Liver (tissue), 9 donors: ENCODE results near the gene ITGB6. TPM values are rescaled to one million over a fixed set of nuclear protein-coding genes. Genes with fewer than 3 reads are reported as not detected.

Experiments used
- DNase-seq: peaks from one replicate; pipeline ENCODE4 v3.0.0-alpha.2; 2017; ENCODE audit warnings: low spot score
- H3K27ac ChIP-seq, 2 donors: one replicate each; pipeline ENCODE4 v1.7.0; 2013; ENCODE audit warnings: inconsistent platforms in 2 of 2, low read length in 2 of 2, control low read depth in 1 of 2, low read depth in 1 of 2, mild to moderate bottlenecking in 1 of 2
- H3K27me3 ChIP-seq, 4 donors: one replicate each; pipeline versions ENCODE4 v1.6.1 to v1.7.0; 2013; ENCODE audit warnings: low read length in 3 of 4, inconsistent platforms in 1 of 4, mild to moderate bottlenecking in 1 of 4, moderate library complexity in 1 of 4; ENCODE audit not compliant: control insufficient read depth in 4 of 4, insufficient read depth in 4 of 4
- H3K36me3 ChIP-seq, 4 donors: one replicate each; pipeline versions ENCODE4 v1.6.1 to v1.7.0; 2013; ENCODE audit warnings: low read length in 3 of 4, mild to moderate bottlenecking in 3 of 4, low read depth in 1 of 4, moderate library complexity in 1 of 4; ENCODE audit not compliant: control insufficient read depth in 4 of 4, insufficient read depth in 3 of 4
- H3K4me1 ChIP-seq, 4 donors: one replicate each; pipeline versions ENCODE4 v1.6.1 to v1.7.0; 2013; ENCODE audit warnings: low read length in 3 of 4, mild to moderate bottlenecking in 3 of 4, moderate library complexity in 1 of 4; ENCODE audit not compliant: control insufficient read depth in 4 of 4, insufficient read depth in 4 of 4
- H3K4me3 ChIP-seq, 3 donors: one replicate each; pipeline versions ENCODE4 v1.6.1 to v1.7.0; 2013; ENCODE audit warnings: low read length in 3 of 3, control low read depth in 1 of 3, low read depth in 1 of 3, mild to moderate bottlenecking in 1 of 3
- H3K9ac ChIP-seq, 2 donors: one replicate each; pipeline ENCODE4 v1.7.0; 2013; ENCODE audit warnings: low read length in 2 of 2, mild to moderate bottlenecking in 2 of 2, moderate library complexity in 2 of 2, control low read depth in 1 of 2, low read depth in 1 of 2
- H3K9me3 ChIP-seq, 4 donors: one replicate each; pipeline versions ENCODE4 v1.6.1 to v1.7.0; 2013; ENCODE audit warnings: low read length in 3 of 4; ENCODE audit not compliant: control insufficient read depth in 4 of 4
- EGR1 ChIP-seq, 2 donors: IDR thresholded peaks; 2 replicates each; pipeline ENCODE4 v1.6.1; 2016 to 2018; ENCODE audit warnings: antibody characterized with exemption in 2 of 2, low read depth in 2 of 2
- FOXA1 ChIP-seq: IDR thresholded peaks from 2 replicates; pipeline ENCODE4 v1.6.1; 2016; ENCODE audit warnings: antibody characterized with exemption
- FOXA2 ChIP-seq: IDR thresholded peaks from 2 replicates; pipeline ENCODE4 v1.6.1; 2016; ENCODE audit warnings: antibody characterized with exemption
- GABPA ChIP-seq, 2 donors: IDR thresholded peaks in 1 of 2; conservative IDR thresholded peaks in 1 of 2; 2 replicates each; pipeline ENCODE4 v1.6.1; 2016; ENCODE audit warnings: antibody characterized with exemption in 2 of 2, mild to moderate bottlenecking in 1 of 2, moderate library complexity in 1 of 2
- HNF4A ChIP-seq, 2 donors: conservative IDR thresholded peaks; 2 replicates each; pipeline ENCODE4 v1.6.1; 2016; ENCODE audit warnings: antibody characterized with exemption in 2 of 2, mild to moderate bottlenecking in 2 of 2
- HNF4G ChIP-seq: IDR thresholded peaks from 2 replicates; pipeline ENCODE4 v1.6.1; 2016; ENCODE audit warnings: antibody characterized with exemption
- JUND ChIP-seq, 2 donors: IDR thresholded peaks; 2 replicates each; pipeline ENCODE4 v1.6.1; 2016; ENCODE audit warnings: antibody characterized with exemption in 2 of 2
- RAD21 ChIP-seq, 2 donors: IDR thresholded peaks; 2 replicates each; pipeline ENCODE4 v1.6.1; 2016; ENCODE audit warnings: antibody characterized with exemption in 2 of 2, mild to moderate bottlenecking in 2 of 2
- SP1 ChIP-seq: IDR thresholded peaks from 2 replicates; pipeline ENCODE4 v1.6.1; 2018; ENCODE audit warnings: antibody characterized with exemption, mild to moderate bottlenecking
- TAF1 ChIP-seq: conservative IDR thresholded peaks from 2 replicates; pipeline ENCODE4 v1.6.1; 2016; ENCODE audit warnings: antibody characterized with exemption, mild to moderate bottlenecking
- YY1 ChIP-seq: IDR thresholded peaks from 2 replicates; pipeline ENCODE4 v1.6.1; 2016; ENCODE audit warnings: antibody characterized with exemption, mild to moderate bottlenecking
- WGBS: extraction: QIAGEN DNeasy Blood & Tissue Kit; methylation state at CpG from one replicate; pipeline ENCODE4 v1.1.7; 2013; 5-methylcytosine and 5-hydroxymethylcytosine counted together
- polyA plus RNA-seq, 2 donors: library from polyadenylated mRNA; stranded (reverse) in 1 of 2; unstranded in 1 of 2; fragments of 200-250 nt in 1 of 2; fragments of >200 nt in 1 of 2; fragmentation: Nextera tagmentation in 1 of 2; extraction: Ambion mirVana in 1 of 2; gene quantifications; one replicate each; pipeline versions ENCODE4 v1.2.1 to v1.2.3, GENCODE V29; 2013 to 2015
- total RNA-seq, 2 donors: library from RNA; depleted of rRNA; stranded (reverse); fragments of >200 nt; gene quantifications; one replicate each; pipeline ENCODE4 v1.2.3, GENCODE V29; 2014
- TF ChIP-seq, protein P1 (sequence below): IDR thresholded peaks from 2 replicates; pipeline ENCODE4 v1.6.1; 2016; ENCODE audit warnings: antibody characterized with exemption
- TF ChIP-seq, protein P2 (sequence below): IDR thresholded peaks from 2 replicates; pipeline ENCODE4 v1.6.1; 2016; ENCODE audit warnings: antibody characterized with exemption
- TF ChIP-seq, protein P3 (sequence below): IDR thresholded peaks from 2 replicates; pipeline ENCODE4 v1.6.1; 2016; ENCODE audit warnings: antibody characterized with exemption
- TF ChIP-seq, protein P4 (sequence below): IDR thresholded peaks from 2 replicates; pipeline ENCODE4 v1.6.1; 2016; ENCODE audit warnings: antibody characterized with exemption, mild to moderate bottlenecking
- TF ChIP-seq, protein P5 (sequence below): fragments of 150-350 bp; IDR thresholded peaks from 2 replicates; pipeline ENCODE4 v1.5.1; 2017; ENCODE audit warnings: improper control_type of control experiment, low read depth, low read length; ENCODE audit not compliant: missing input control
- donor health status: healthy.
- donor health status: healthy.
- donor health status: healthy.
- donor health status: healthy.
- donor health status: healthy.

Gene ITGB6
- total and polyA plus RNA-seq, 4 donors = 0.03 to 0.10 (median 0.08) TPM; not detected in 1

DNA sequence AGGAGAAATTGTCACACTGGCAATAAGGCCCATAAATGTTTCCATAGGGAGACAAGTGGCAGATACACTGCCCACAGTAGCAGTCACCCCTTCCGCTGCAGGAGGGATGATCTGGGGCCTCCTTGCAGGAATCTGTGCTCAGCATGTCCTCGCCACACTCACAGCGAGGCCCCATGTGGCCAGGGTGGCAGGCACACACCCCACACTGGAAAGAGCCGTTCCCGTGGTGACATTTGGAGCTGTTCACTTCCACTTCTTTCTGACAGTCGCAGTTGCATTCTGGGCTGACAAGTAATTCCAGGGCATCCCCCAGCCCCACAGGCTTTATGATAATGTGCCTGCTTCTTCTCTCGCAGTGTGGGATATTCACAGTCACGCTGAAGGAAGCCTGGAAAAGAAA lies 62.6 kb downstream of the ITGB6 start:
- Histone ChIP-seq H3K4me1 (no peaks in the 10 kb centered on the region), H3K9me3 (no peaks in the 10 kb centered on the region), H3K9ac (no peak overlapping the region), H3K4me3 (no peak overlapping the region), H3K36me3 (no peaks in the 10 kb centered on the region), H3K27me3 (no peaks in the 10 kb centered on the region), H3K27ac (no peak overlapping the region)
- TF ChIP-seq FOXA1 = no peak
- TF ChIP-seq TAF1 = no peak
- no peak for TF ChIP-seq EGR1 (IDR thresholded peaks at IDR 0.05; ENCODE audit: low read depth in 2 of 2)
- TF ChIP-seq, protein P1, sequence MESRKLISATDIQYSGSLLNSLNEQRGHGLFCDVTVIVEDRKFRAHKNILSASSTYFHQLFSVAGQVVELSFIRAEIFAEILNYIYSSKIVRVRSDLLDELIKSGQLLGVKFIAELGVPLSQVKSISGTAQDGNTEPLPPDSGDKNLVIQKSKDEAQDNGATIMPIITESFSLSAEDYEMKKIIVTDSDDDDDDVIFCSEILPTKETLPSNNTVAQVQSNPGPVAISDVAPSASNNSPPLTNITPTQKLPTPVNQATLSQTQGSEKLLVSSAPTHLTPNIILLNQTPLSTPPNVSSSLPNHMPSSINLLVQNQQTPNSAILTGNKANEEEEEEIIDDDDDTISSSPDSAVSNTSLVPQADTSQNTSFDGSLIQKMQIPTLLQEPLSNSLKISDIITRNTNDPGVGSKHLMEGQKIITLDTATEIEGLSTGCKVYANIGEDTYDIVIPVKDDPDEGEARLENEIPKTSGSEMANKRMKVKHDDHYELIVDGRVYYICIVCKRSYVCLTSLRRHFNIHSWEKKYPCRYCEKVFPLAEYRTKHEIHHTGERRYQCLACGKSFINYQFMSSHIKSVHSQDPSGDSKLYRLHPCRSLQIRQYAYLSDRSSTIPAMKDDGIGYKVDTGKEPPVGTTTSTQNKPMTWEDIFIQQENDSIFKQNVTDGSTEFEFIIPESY = no peak
- TF ChIP-seq HNF4A (conservative IDR thresholded peaks at IDR 0.05) = no peak
- no peak for TF ChIP-seq HNF4G
- TF ChIP-seq, protein P2, sequence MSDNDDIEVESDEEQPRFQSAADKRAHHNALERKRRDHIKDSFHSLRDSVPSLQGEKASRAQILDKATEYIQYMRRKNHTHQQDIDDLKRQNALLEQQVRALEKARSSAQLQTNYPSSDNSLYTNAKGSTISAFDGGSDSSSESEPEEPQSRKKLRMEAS = no peak
- no peak for TF ChIP-seq GABPA (IDR thresholded peaks at IDR 0.05 in 1 of 2, conservative IDR thresholded peaks at IDR 0.05 in 1 of 2)
- TF ChIP-seq, protein P3, sequence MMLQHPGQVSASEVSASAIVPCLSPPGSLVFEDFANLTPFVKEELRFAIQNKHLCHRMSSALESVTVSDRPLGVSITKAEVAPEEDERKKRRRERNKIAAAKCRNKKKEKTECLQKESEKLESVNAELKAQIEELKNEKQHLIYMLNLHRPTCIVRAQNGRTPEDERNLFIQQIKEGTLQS = no peak
- no peak for TF ChIP-seq YY1
- TF ChIP-seq, protein P4, sequence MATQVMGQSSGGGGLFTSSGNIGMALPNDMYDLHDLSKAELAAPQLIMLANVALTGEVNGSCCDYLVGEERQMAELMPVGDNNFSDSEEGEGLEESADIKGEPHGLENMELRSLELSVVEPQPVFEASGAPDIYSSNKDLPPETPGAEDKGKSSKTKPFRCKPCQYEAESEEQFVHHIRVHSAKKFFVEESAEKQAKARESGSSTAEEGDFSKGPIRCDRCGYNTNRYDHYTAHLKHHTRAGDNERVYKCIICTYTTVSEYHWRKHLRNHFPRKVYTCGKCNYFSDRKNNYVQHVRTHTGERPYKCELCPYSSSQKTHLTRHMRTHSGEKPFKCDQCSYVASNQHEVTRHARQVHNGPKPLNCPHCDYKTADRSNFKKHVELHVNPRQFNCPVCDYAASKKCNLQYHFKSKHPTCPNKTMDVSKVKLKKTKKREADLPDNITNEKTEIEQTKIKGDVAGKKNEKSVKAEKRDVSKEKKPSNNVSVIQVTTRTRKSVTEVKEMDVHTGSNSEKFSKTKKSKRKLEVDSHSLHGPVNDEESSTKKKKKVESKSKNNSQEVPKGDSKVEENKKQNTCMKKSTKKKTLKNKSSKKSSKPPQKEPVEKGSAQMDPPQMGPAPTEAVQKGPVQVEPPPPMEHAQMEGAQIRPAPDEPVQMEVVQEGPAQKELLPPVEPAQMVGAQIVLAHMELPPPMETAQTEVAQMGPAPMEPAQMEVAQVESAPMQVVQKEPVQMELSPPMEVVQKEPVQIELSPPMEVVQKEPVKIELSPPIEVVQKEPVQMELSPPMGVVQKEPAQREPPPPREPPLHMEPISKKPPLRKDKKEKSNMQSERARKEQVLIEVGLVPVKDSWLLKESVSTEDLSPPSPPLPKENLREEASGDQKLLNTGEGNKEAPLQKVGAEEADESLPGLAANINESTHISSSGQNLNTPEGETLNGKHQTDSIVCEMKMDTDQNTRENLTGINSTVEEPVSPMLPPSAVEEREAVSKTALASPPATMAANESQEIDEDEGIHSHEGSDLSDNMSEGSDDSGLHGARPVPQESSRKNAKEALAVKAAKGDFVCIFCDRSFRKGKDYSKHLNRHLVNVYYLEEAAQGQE = no peak
- no peak for TF ChIP-seq SP1
- no peak for TF ChIP-seq RAD21 (IDR thresholded peaks at IDR 0.05)
- TF ChIP-seq JUND (IDR thresholded peaks at IDR 0.05) = no peak
- no peak for DNase-seq
- WGBS = 84% methylated on average over 8 of the region's 8 CpGs

DNA sequence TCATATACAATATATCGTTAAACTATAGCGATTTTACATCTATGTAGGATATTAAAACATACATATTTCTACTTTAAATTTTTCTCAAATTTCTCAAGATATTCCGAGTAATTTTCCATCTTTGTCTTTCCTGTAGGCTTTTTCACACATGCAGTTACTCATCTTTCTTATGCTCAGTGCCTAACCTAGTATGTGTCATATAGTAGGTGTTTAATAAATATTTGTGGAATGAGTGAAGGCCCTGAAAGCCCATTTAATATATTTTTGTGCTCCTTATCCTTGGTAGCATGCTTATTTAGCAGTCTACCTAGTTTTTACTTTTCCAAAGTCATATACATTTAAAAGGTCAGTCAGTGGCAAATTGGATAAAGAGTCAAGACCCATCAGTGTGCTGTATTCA lies 67.3 kb downstream of the ITGB6 start:
- H3K4me1 ChIP-seq = no peaks in the 10 kb centered on the region
- DNase-seq = no peak
- no peak overlapping the region for H3K9ac ChIP-seq
- H3K27me3 ChIP-seq = no peaks in the 10 kb centered on the region
- 85% methylated on average over 3 of the region's 3 CpGs for WGBS
- no peaks in the 10 kb centered on the region for H3K36me3 ChIP-seq
- H3K27ac ChIP-seq = no peak overlapping the region
- H3K9me3 ChIP-seq = no peaks in the 10 kb centered on the region
- no peak overlapping the region for H3K4me3 ChIP-seq
- TF ChIP-seq, protein P5, sequence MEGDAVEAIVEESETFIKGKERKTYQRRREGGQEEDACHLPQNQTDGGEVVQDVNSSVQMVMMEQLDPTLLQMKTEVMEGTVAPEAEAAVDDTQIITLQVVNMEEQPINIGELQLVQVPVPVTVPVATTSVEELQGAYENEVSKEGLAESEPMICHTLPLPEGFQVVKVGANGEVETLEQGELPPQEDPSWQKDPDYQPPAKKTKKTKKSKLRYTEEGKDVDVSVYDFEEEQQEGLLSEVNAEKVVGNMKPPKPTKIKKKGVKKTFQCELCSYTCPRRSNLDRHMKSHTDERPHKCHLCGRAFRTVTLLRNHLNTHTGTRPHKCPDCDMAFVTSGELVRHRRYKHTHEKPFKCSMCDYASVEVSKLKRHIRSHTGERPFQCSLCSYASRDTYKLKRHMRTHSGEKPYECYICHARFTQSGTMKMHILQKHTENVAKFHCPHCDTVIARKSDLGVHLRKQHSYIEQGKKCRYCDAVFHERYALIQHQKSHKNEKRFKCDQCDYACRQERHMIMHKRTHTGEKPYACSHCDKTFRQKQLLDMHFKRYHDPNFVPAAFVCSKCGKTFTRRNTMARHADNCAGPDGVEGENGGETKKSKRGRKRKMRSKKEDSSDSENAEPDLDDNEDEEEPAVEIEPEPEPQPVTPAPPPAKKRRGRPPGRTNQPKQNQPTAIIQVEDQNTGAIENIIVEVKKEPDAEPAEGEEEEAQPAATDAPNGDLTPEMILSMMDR = no peak
- TF ChIP-seq FOXA2 = no peak
